Ovary (tissue), 9 donors: Measurements from ENCODE around the gene RGS3. TPM values are rescaled to one million over a fixed set of nuclear protein-coding genes. Genes with fewer than 3 reads are reported as not detected.
"Not testable (repeated sequence)": the region's sequence is repeated elsewhere in the genome, so short reads cannot be mapped to it uniquely, and the experiment has no call there.

ENCODE experiments used
- DNase-seq, 5 donors: peaks; one replicate each; pipeline ENCODE4 v3.0.0-alpha.2; 2019 to 2020
- H3K27ac ChIP-seq, 2 donors: fragments of 200-600 bp; one replicate each; pipeline versions ENCODE4 v1.5.1 to v1.8.0; 2019 to 2022
- H3K27me3 ChIP-seq: fragments of 200-600 bp; one replicate; pipeline ENCODE4 v1.8.0; 2022
- H3K36me3 ChIP-seq: fragments of 200-600 bp; sonication (generic); one replicate; pipeline ENCODE4 v1.5.1; 2019
- H3K4me1 ChIP-seq: one replicate; pipeline ENCODE4 v1.8.1; 2013; ENCODE audit warnings: mild to moderate bottlenecking, moderate library complexity; ENCODE audit not compliant: insufficient read depth
- H3K4me3 ChIP-seq: fragments of 200-600 bp; sonication (generic); one replicate; pipeline ENCODE4 v1.5.1; 2017
- H3K9me3 ChIP-seq, 2 donors: fragments of 200-600 bp in 1 of 2; sonication (generic) in 1 of 2; one replicate each; pipeline versions ENCODE4 v1.5.1 to v1.8.1; 2013 to 2019; ENCODE audit warnings: mild to moderate bottlenecking in 1 of 2, moderate library complexity in 1 of 2
- EP300 ChIP-seq: sonication (generic); formaldehyde crosslinking; IDR thresholded peaks from one replicate; pipeline ENCODE4 v1.6.1; 2017; ENCODE audit warnings: antibody characterized with exemption
- POLR2A ChIP-seq: fragments of 450-650 bp; IDR thresholded peaks from one replicate; pipeline ENCODE4 v1.6.1; 2017; ENCODE audit warnings: antibody characterized with exemption, mild to moderate bottlenecking, moderate library complexity
- WGBS, 3 donors: extraction: QIAGEN DNeasy Blood & Tissue Kit in 1 of 3; methylation state at CpG; one replicate each; pipeline versions ENCODE4 v1.1.5 to v1.1.7; 2013 to 2017; 5-methylcytosine and 5-hydroxymethylcytosine counted together
- intact Hi-C, 4 donors: fragments of 100-400 bp; cut with DNase I; formaldehyde crosslinking; loops; one replicate each; pipeline versions ENCODE4 v1.11.0 to v1.15.1; 2022 to 2023
- polyA plus RNA-seq, 2 donors: library from polyadenylated mRNA; stranded (reverse); fragments of 200-250 nt in 1 of 2; fragments of 350-450 nt in 1 of 2; fragmentation: Illumina TruSeq in 1 of 2; extraction: RNeasy Lipid Tissue Mini Kit (QIAGEN cat#74804) in 1 of 2; gene quantifications; one replicate each; pipeline ENCODE4 v1.2.3, GENCODE V29; 2013 to 2014
- total RNA-seq, 7 donors: library from RNA; depleted of rRNA in 2 of 7; stranded (reverse); fragments of >200 nt in 2 of 7; fragmentation: NEBNext Ultra II Directional in 3 of 7; extraction: Animal tissue kit (Norgen Biotek cat#: 25700) in 3 of 7; gene quantifications; one replicate each; pipeline versions ENCODE4 v1.1.0 to v1.2.4, GENCODE V29; 2016 to 2023
- TF ChIP-seq, protein P1 (sequence below), 3 donors: fragments of 450-650 bp in 2 of 3; fragments of 200-600 bp in 1 of 3; IDR thresholded peaks; one replicate each; pipeline versions ENCODE4 v1.5.1 to v1.8.0; 2016 to 2022; ENCODE audit warnings: antibody characterized with exemption in 3 of 3, mild to moderate bottlenecking in 1 of 3
- donor health status: DM: no; HTN: no; CAD: no; lungs with moderate emphysema.
- donor health status: DM: no; HTN: no; CAD: no.
- donor health status: Bipolar disorder and iron deficiency.
- donor health status: DM: yes; HTN: yes; CAD: no.
- donor health status: DM: no; HTN: no; CAD: no.
- donor health status: DM: yes; HTN: yes; CAD: no.

The RGS3 gene
- total and polyA plus RNA-seq, 9 donors = 6.1 to 49.3 (median 15.4) TPM

GRCh38 chr9:113636165-113636564 is 172.6 kb downstream of the RGS3 start:
- intact Hi-C loops = no loop called here
- TF ChIP-seq, protein P1, sequence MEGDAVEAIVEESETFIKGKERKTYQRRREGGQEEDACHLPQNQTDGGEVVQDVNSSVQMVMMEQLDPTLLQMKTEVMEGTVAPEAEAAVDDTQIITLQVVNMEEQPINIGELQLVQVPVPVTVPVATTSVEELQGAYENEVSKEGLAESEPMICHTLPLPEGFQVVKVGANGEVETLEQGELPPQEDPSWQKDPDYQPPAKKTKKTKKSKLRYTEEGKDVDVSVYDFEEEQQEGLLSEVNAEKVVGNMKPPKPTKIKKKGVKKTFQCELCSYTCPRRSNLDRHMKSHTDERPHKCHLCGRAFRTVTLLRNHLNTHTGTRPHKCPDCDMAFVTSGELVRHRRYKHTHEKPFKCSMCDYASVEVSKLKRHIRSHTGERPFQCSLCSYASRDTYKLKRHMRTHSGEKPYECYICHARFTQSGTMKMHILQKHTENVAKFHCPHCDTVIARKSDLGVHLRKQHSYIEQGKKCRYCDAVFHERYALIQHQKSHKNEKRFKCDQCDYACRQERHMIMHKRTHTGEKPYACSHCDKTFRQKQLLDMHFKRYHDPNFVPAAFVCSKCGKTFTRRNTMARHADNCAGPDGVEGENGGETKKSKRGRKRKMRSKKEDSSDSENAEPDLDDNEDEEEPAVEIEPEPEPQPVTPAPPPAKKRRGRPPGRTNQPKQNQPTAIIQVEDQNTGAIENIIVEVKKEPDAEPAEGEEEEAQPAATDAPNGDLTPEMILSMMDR (IDR thresholded peaks at IDR 0.05) = no peak
- TF ChIP-seq POLR2A (no peak), EP300 (no peak)
- Histone ChIP-seq H3K9me3 (no peaks in the 10 kb centered on the region), H3K27ac (no peak overlapping the region), H3K4me3 (no peak overlapping the region), H3K4me1 (peaks cover 3% of the 10 kb centered on the region), H3K27me3 (no peaks in the 10 kb centered on the region), H3K36me3 (no peaks in the 10 kb centered on the region)
- WGBS, 3 donors = 58 to 70% (median 62%) methylated on average over 10 of the region's 10 CpGs
- DNase-seq = peak in 1 of 5 donors; percentile 22

DNA sequence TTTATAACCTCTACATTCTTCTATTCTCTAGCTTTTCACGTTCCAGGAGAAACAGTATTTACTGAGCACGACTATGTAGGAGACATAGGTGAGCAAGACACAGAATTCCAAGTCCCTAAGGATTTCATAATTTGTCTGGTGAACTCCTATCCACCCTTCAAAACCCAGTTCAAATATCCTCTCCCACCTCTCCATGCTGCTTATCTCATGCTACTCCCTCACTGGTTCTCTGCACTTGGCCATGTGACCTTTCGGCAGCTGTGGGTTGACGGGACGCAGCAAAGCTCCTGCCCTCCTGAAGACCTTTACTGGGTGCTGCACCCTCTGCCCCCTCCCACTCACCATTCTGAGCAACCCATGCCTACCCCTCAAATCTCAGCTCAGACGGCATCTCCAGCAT is 173.2 kb downstream of the RGS3 start:
- H3K27me3 ChIP-seq = no peaks in the 10 kb centered on the region
- H3K9me3 ChIP-seq = no peaks in the 10 kb centered on the region
- intact Hi-C loops = no loop called here
- 84 to 90% (median 87%) methylated on average over 6 of the region's 6 CpGs for WGBS, 3 donors
- no peak overlapping the region for H3K27ac ChIP-seq
- TF ChIP-seq POLR2A (no peak), EP300 (no peak)
- TF ChIP-seq, protein P1 (IDR thresholded peaks at IDR 0.05) = no peak
- no peak for DNase-seq
- no peaks in the 10 kb centered on the region for H3K36me3 ChIP-seq
- H3K4me1 ChIP-seq = peaks cover 3% of the 10 kb centered on the region
- no peak overlapping the region for H3K4me3 ChIP-seq

- Histone ChIP-seq H3K9me3 (no peaks in the 10 kb centered on the region), H3K4me3 (no peak overlapping the region), H3K4me1 (peaks cover 3% of the 10 kb centered on the region), H3K27ac (no peak overlapping the region), H3K27me3 (no peaks in the 10 kb centered on the region), H3K36me3 (no peaks in the 10 kb centered on the region)
- intact Hi-C loops = no loop called here
- TF ChIP-seq POLR2A = no peak
- no peak for TF ChIP-seq EP300
- TF ChIP-seq, protein P1 (IDR thresholded peaks at IDR 0.05) = no peak
- no peak for DNase-seq
- WGBS, 3 donors = 67 to 74% (median 73%) methylated on average over 7 of the region's 7 CpGs
These were observed 175.0 kb downstream of the RGS3 start for GRCh38 chr9:113638490-113638889.

- intact Hi-C loops = no loop called here
- DNase-seq = no peak
- 84 to 89% (median 89%) methylated on average over 4 of the region's 4 CpGs for WGBS, 3 donors
These were observed 175.4 kb downstream of the RGS3 start for GRCh38 chr9:113638897-113639296.

GRCh38 chr9:113639411-113639970 is 176.0 kb downstream of the RGS3 start:
- H3K4me3 ChIP-seq, H3K36me3 ChIP-seq, H3K9me3 ChIP-seq, H3K4me1 ChIP-seq, H3K27ac ChIP-seq, DNase-seq, intact Hi-C loops, H3K27me3 ChIP-seq: not testable (repeated sequence)
- WGBS, 3 donors = 89 to 94% (median 92%) methylated on average over 15 of the region's 15 CpGs

More at GRCh38 chr9:113638897-113639296, 175.4 kb downstream of the RGS3 start:
- H3K36me3 ChIP-seq = no peaks in the 10 kb centered on the region
- H3K27ac ChIP-seq = no peak overlapping the region
- TF ChIP-seq, protein P1 (IDR thresholded peaks at IDR 0.05) = no peak
- TF ChIP-seq POLR2A (no peak), EP300 (no peak)
- H3K4me1 ChIP-seq = peaks cover 3% of the 10 kb centered on the region
- no peak overlapping the region for H3K4me3 ChIP-seq
- H3K9me3 ChIP-seq = no peaks in the 10 kb centered on the region
- no peaks in the 10 kb centered on the region for H3K27me3 ChIP-seq
